A673 (cell line): ENCODE data around the gene ASB8. TPM values are rescaled to one million over a fixed set of nuclear protein-coding genes. Genes with fewer than 3 reads are reported as not detected.

Experiments used
- BruUV-seq: library from RNA; stranded (reverse); fragments of 400-500 nt; replicated peaks from 2 replicates; lab custom pipeline; 2021; lab: Mats Ljungman, UMichigan
- CTCF ChIA-PET: fragments of 300-600 bp; sonication (Branson Sonifier 250); formaldehyde crosslinking; loops from one replicate; lab custom pipeline; 2022; ENCODE audit warnings: antibody characterized with exemption; lab: Charles Lee
- POLR2A ChIA-PET: fragments of 300-600 bp; sonication (Branson Sonifier 250); formaldehyde crosslinking; loops from one replicate; lab custom pipeline; 2022; ENCODE audit warnings: antibody characterized with exemption; ENCODE audit not compliant: low non-redundant PET; lab: Charles Lee
- DNase-seq: peaks from one replicate; pipeline ENCODE4 v3.0.0-alpha.2; 2015; ENCODE audit warnings: low spot score
- H3K27ac ChIP-seq: fragments of 200-600 bp; sonication (generic); 2 replicates; pipeline ENCODE4 v1.5.1; 2016; ENCODE audit warnings: mixed run types, low read depth, mild to moderate bottlenecking, mixed read lengths, antibody characterized with exemption, low read length; ENCODE audit not compliant: poor library complexity, severe bottlenecking
- H3K27me3 ChIP-seq: fragments of 200-600 bp; sonication (generic); replicated peaks from 2 replicates; pipeline ENCODE4 v1.6.1; 2017; ENCODE audit warnings: mixed run types, low read depth, mild to moderate bottlenecking, mixed read lengths, antibody characterized with exemption, low read length; ENCODE audit not compliant: insufficient read depth, poor library complexity
- H3K36me3 ChIP-seq: fragments of 200-600 bp; sonication (generic); 2 replicates; pipeline ENCODE4 v1.6.1; 2016; ENCODE audit warnings: mixed run types, mild to moderate bottlenecking, mixed read lengths, antibody characterized with exemption, low read length; ENCODE audit not compliant: insufficient read depth, poor library complexity, severe bottlenecking
- H3K4me1 ChIP-seq: fragments of 200-600 bp; sonication (generic); 2 replicates; pipeline ENCODE4 v1.6.1; 2017; ENCODE audit warnings: mixed run types, mild to moderate bottlenecking, mixed read lengths, antibody characterized with exemption, low read length; ENCODE audit not compliant: insufficient read depth, poor library complexity, severe bottlenecking
- H3K4me3 ChIP-seq: fragments of 200-600 bp; sonication (generic); 2 replicates; pipeline ENCODE4 v1.5.1; 2016; ENCODE audit warnings: low read depth, mixed run types, mild to moderate bottlenecking, mixed read lengths, low read length; ENCODE audit not compliant: poor library complexity, severe bottlenecking
- H3K9me3 ChIP-seq: fragments of 200-600 bp; sonication (generic); 2 replicates; pipeline ENCODE4 v1.6.1; 2016; ENCODE audit warnings: mixed run types, low read depth, mild to moderate bottlenecking, mixed read lengths, antibody characterized with exemption, low read length; ENCODE audit not compliant: poor library complexity, severe bottlenecking
- CTCF ChIP-seq: fragments of 300-800, 200-600 bp; sonication (generic); conservative IDR thresholded peaks from 2 replicates; pipeline ENCODE4 v1.5.1; 2017; ENCODE audit warnings: low read depth, mild to moderate bottlenecking, antibody characterized with exemption, low read length, moderate library complexity, mixed read lengths
- EZH2 ChIP-seq: fragments of 200-600 bp; sonication (generic); IDR thresholded peaks from 2 replicates; pipeline ENCODE4 v1.6.1; 2017; ENCODE audit warnings: borderline replicate concordance, low read depth, mild to moderate bottlenecking, mixed read lengths, antibody characterized with exemption, low read length; ENCODE audit not compliant: poor library complexity, severe bottlenecking
- intact Hi-C: fragments of 100-400 bp; cut with micrococcal nuclease; formaldehyde crosslinking; loops from one replicate; pipeline ENCODE4 v1.10.0; 2022; ENCODE audit not compliant: unreplicated experiment
- total RNA-seq: library from RNA; stranded (reverse); gene quantifications from 2 replicates; pipeline ENCODE4 v1.2.3, GENCODE V29; 2021

The ASB8 gene
- total RNA-seq, 1 experiment from 2014 or later, result 23.5 TPM

GRCh38 chr12:48119834-48120195 is 37.5 kb downstream of the ASB8 start:
- TF ChIP-seq EZH2, result no peak
- no peak for TF ChIP-seq CTCF
- Histone ChIP-seq H3K9me3 (no peaks in the 10 kb centered on the region), H3K4me1 (peaks cover 14% of the 10 kb centered on the region), H3K36me3 (peaks cover 18% of the 10 kb centered on the region), H3K27me3 (peaks cover 11% of the 10 kb centered on the region), H3K27ac (peak overlapping the region; percentile 57), H3K4me3 (peak overlapping the region; percentile 77)
- no peak for DNase-seq
- ChIA-PET CTCF (interaction anchor here (0.9 kb wide), 1 partner anchor 38 kb away, joined by 3 read pairs; the partner anchor contains the start of gene ASB8), POLR2A (no interaction called here)
- BruUV-seq, result no TSS peak
- intact Hi-C loops, result no loop called here

- Histone ChIP-seq H3K4me3 (peak within 1 kb of the TSS; percentile 77), H3K27me3 (peaks cover 11% of the 10 kb centered on the region), H3K36me3 (peaks cover 14% of the 10 kb centered on the region), H3K9me3 (no peaks in the 10 kb centered on the region), H3K27ac (peak within 1 kb of the TSS; percentile 57), H3K4me1 (peaks cover 14% of the 10 kb centered on the region)
- TF ChIP-seq CTCF, result no peak
- no peak for TF ChIP-seq EZH2
- BruUV-seq, result no TSS peak
- DNase-seq, result peak; percentile 94
- ChIA-PET POLR2A (no interaction called here), CTCF (interaction anchor here (0.6 to 0.9 kb wide), 2 partner anchors 38 to 125 kb away, joined by 3 read pairs; partner anchors contain the start of gene ASB8)
- intact Hi-C loops, result no loop called here
These were observed 38.1 kb downstream of the ASB8 start, which contains the start of gene PFKM for GRCh38 chr12:48119078-48119833. Gene PFKM (plus strand): TSS chr12:48119364. CDS start chr12:48122775, 3,411 bp downstream.

GRCh38 chr12:48118284-48118871 is 38.9 kb downstream of the ASB8 start:
- CTCF ChIA-PET, result no interaction called here
- TF ChIP-seq CTCF (no peak), EZH2 (no peak)
- no TSS peak for BruUV-seq

More at GRCh38 chr12:48118284-48118871, 38.9 kb downstream of the ASB8 start:
- Histone ChIP-seq H3K27me3 (peaks cover 11% of the 10 kb centered on the region), H3K9me3 (no peaks in the 10 kb centered on the region), H3K4me3 (peak overlapping the region; percentile 77), H3K36me3 (peaks cover 9% of the 10 kb centered on the region), H3K27ac (no peak overlapping the region), H3K4me1 (peaks cover 14% of the 10 kb centered on the region)
- no peak for DNase-seq
- intact Hi-C loops, result no loop called here
- POLR2A ChIA-PET, result no interaction called here
